Measurements from ENCODE around the gene TTC38. TPM values are rescaled to one million over a fixed set of nuclear protein-coding genes. Genes with fewer than 3 reads are reported as not detected.
"Not testable (repeated sequence)": the region's sequence is repeated elsewhere in the genome, so short reads cannot be mapped to it uniquely, and the experiment has no call there.

Gene TTC38
- total RNA-seq, 2 experiments from 2014 or later: 20.0 to 25.1 TPM

- Mint-ChIP-seq H3K27me3 (ENCODE audit: low read depth) (no peaks in the 10 kb centered on the region), H3K9me3 (ENCODE audit: insufficient read depth) (no peaks in the 10 kb centered on the region), H3K27ac (peak overlapping the region; percentile 7), H3K4me3 (no peak overlapping the region), H3K36me3 (ENCODE audit: low read depth) (peaks cover 66% of the 10 kb centered on the region), H3K4me1 (ENCODE audit: low read depth) (peaks cover 44% of the 10 kb centered on the region)
- no peak for DNase-seq
- ChIA-PET CTCF (interaction anchor here (1.4 kb wide), 1 partner anchor 186 kb away, joined by 5 read pairs; no protein-coding TSS in a partner anchor), POLR2A (no interaction called here)
- no peak for ATAC-seq
Measured at GRCh38 chr22:46303347-46303965, 35.6 kb downstream of the TTC38 start.

- Mint-ChIP-seq H3K27me3 (ENCODE audit: low read depth) (no peaks in the 10 kb centered on the region), H3K36me3 (ENCODE audit: low read depth) (peaks cover 55% of the 10 kb centered on the region), H3K27ac (no peak overlapping the region), H3K9me3 (ENCODE audit: insufficient read depth) (no peaks in the 10 kb centered on the region), H3K4me3 (no peak overlapping the region), H3K4me1 (ENCODE audit: low read depth) (peaks cover 20% of the 10 kb centered on the region)
- DNase-seq (no peak), ATAC-seq (no peak)
- POLR2A ChIA-PET: no interaction called here
- CTCF ChIA-PET: no interaction called here
Measured at GRCh38 chr22:46308283-46308988, 40.6 kb downstream of the TTC38 start.

GRCh38 chr22:46309526-46310085 lies 41.8 kb downstream of the TTC38 start:
- ChIA-PET CTCF (interaction anchor here (1.3 kb wide), 1 partner anchor 188 kb away, joined by 6 read pairs; no protein-coding TSS in a partner anchor), POLR2A (no interaction called here)
- H3K36me3 Mint-ChIP-seq (ENCODE audit: low read depth): peaks cover 55% of the 10 kb centered on the region
- H3K27me3 Mint-ChIP-seq (ENCODE audit: low read depth): no peaks in the 10 kb centered on the region
- H3K4me3 Mint-ChIP-seq: no peak overlapping the region
- ATAC-seq (no peak), DNase-seq (no peak)
- no peaks in the 10 kb centered on the region for H3K9me3 Mint-ChIP-seq (ENCODE audit: insufficient read depth)
- peaks cover 10% of the 10 kb centered on the region for H3K4me1 Mint-ChIP-seq (ENCODE audit: low read depth)
- H3K27ac Mint-ChIP-seq: no peak overlapping the region

- peaks cover 58% of the 10 kb centered on the region for H3K36me3 Mint-ChIP-seq (ENCODE audit: low read depth)
- no peak for DNase-seq
- no peak for ATAC-seq
- H3K27me3 Mint-ChIP-seq (ENCODE audit: low read depth): no peaks in the 10 kb centered on the region
- ChIA-PET CTCF (interaction anchor here (1.3 to 2.3 kb wide), 2 partner anchors 190 to 195 kb away, joined by 3 to 7 read pairs; no protein-coding TSS in a partner anchor), POLR2A (interaction anchor here (0.6 kb wide), 1 partner anchor 308 kb away, joined by 4 read pairs; no protein-coding TSS in a partner anchor)
- no peaks in the 10 kb centered on the region for H3K9me3 Mint-ChIP-seq (ENCODE audit: insufficient read depth)
- H3K27ac Mint-ChIP-seq: no peak overlapping the region
- no peak overlapping the region for H3K4me3 Mint-ChIP-seq
- H3K4me1 Mint-ChIP-seq (ENCODE audit: low read depth): peaks cover 6% of the 10 kb centered on the region
Measured at GRCh38 chr22:46312056-46312455, 44.2 kb downstream of the TTC38 start.

- ATAC-seq; POLR2A ChIA-PET; H3K27me3 Mint-ChIP-seq (ENCODE audit: low read depth); H3K4me1 Mint-ChIP-seq (ENCODE audit: low read depth); H3K9me3 Mint-ChIP-seq (ENCODE audit: insufficient read depth); H3K4me3 Mint-ChIP-seq; DNase-seq; H3K27ac Mint-ChIP-seq: not testable (repeated sequence)
- H3K36me3 Mint-ChIP-seq (ENCODE audit: low read depth): peaks cover 63% of the 10 kb centered on the region
- CTCF ChIA-PET: interaction anchor here (0.9 to 2.3 kb wide), 3 partner anchors 55 to 196 kb away, joined by 3 to 7 read pairs (median 4); no protein-coding TSS in a partner anchor
Measured at GRCh38 chr22:46312848-46313247, 45.0 kb downstream of the TTC38 start.

- H3K4me1 Mint-ChIP-seq (ENCODE audit: low read depth): no peaks in the 10 kb centered on the region
- ChIA-PET POLR2A (no interaction called here), CTCF (interaction anchor here (1.1 to 1.6 kb wide), 4 partner anchors 49 to 310 kb away, joined by 4 to 11 read pairs (median 6); partner anchors contain the start of gene TTC38)
- H3K4me3 Mint-ChIP-seq: no peak overlapping the region
- H3K27ac Mint-ChIP-seq: no peak overlapping the region
- DNase-seq: no peak
- no peak for ATAC-seq
- H3K27me3 Mint-ChIP-seq (ENCODE audit: low read depth): no peaks in the 10 kb centered on the region
- peaks cover 66% of the 10 kb centered on the region for H3K36me3 Mint-ChIP-seq (ENCODE audit: low read depth)
- H3K9me3 Mint-ChIP-seq (ENCODE audit: insufficient read depth): no peaks in the 10 kb centered on the region
Measured at GRCh38 chr22:46315976-46316375, 48.2 kb downstream of the TTC38 start.

GRCh38 chr22:46317646-46318045 lies 49.8 kb downstream of the TTC38 start:
- Mint-ChIP-seq H3K4me1 (ENCODE audit: low read depth) (no peaks in the 10 kb centered on the region), H3K27ac (no peak overlapping the region), H3K9me3 (ENCODE audit: insufficient read depth) (no peaks in the 10 kb centered on the region), H3K27me3 (ENCODE audit: low read depth) (no peaks in the 10 kb centered on the region), H3K36me3 (ENCODE audit: low read depth) (peaks cover 70% of the 10 kb centered on the region), H3K4me3 (no peak overlapping the region)
- ATAC-seq (no peak), DNase-seq (no peak)
- ChIA-PET POLR2A (no interaction called here), CTCF (interaction anchor here (1.5 kb wide), 1 partner anchor 195 kb away, joined by 4 read pairs; no protein-coding TSS in a partner anchor)

GRCh38 chr22:46318576-46318975 lies 50.8 kb downstream of the TTC38 start:
- no peak for ATAC-seq
- H3K36me3 Mint-ChIP-seq (ENCODE audit: low read depth): peaks cover 75% of the 10 kb centered on the region
- H3K4me3 Mint-ChIP-seq: no peak overlapping the region
- ChIA-PET CTCF (interaction anchor here (1.5 kb wide), 1 partner anchor 196 kb away, joined by 4 read pairs; no protein-coding TSS in a partner anchor), POLR2A (no interaction called here)
- H3K27me3 Mint-ChIP-seq (ENCODE audit: low read depth): no peaks in the 10 kb centered on the region
- no peaks in the 10 kb centered on the region for H3K9me3 Mint-ChIP-seq (ENCODE audit: insufficient read depth)
- no peak for DNase-seq
- no peak overlapping the region for H3K27ac Mint-ChIP-seq
- no peaks in the 10 kb centered on the region for H3K4me1 Mint-ChIP-seq (ENCODE audit: low read depth)

GRCh38 chr22:46319319-46319718 lies 51.5 kb downstream of the TTC38 start:
- CTCF ChIA-PET: no interaction called here
- H3K36me3 Mint-ChIP-seq (ENCODE audit: low read depth): peaks cover 76% of the 10 kb centered on the region
- no peak overlapping the region for H3K27ac Mint-ChIP-seq
- H3K27me3 Mint-ChIP-seq (ENCODE audit: low read depth): no peaks in the 10 kb centered on the region
- H3K4me1 Mint-ChIP-seq (ENCODE audit: low read depth): no peaks in the 10 kb centered on the region
- POLR2A ChIA-PET: interaction anchor here (0.6 kb wide), 1 partner anchor 16 kb away, joined by 4 read pairs; the partner anchor contains the start of gene TRMU
- no peak for ATAC-seq
- no peak for DNase-seq
- no peak overlapping the region for H3K4me3 Mint-ChIP-seq
- H3K9me3 Mint-ChIP-seq (ENCODE audit: insufficient read depth): no peaks in the 10 kb centered on the region

GRCh38 chr22:46320166-46320710 lies 52.4 kb downstream of the TTC38 start:
- Mint-ChIP-seq H3K9me3 (ENCODE audit: insufficient read depth) (no peaks in the 10 kb centered on the region), H3K27ac (no peak overlapping the region), H3K36me3 (ENCODE audit: low read depth) (peaks cover 81% of the 10 kb centered on the region), H3K27me3 (ENCODE audit: low read depth) (no peaks in the 10 kb centered on the region), H3K4me1 (ENCODE audit: low read depth) (no peaks in the 10 kb centered on the region), H3K4me3 (no peak overlapping the region)
- DNase-seq: no peak
- ChIA-PET POLR2A (interaction anchor here (0.6 kb wide), 1 partner anchor 16 kb away, joined by 4 read pairs; the partner anchor contains the start of gene TRMU), CTCF (no interaction called here)
- ATAC-seq: no peak

- Mint-ChIP-seq H3K27me3 (ENCODE audit: low read depth) (no peaks in the 10 kb centered on the region), H3K27ac (peak overlapping the region; percentile 34), H3K9me3 (ENCODE audit: insufficient read depth) (no peaks in the 10 kb centered on the region), H3K4me1 (ENCODE audit: low read depth) (no peaks in the 10 kb centered on the region), H3K4me3 (no peak overlapping the region), H3K36me3 (ENCODE audit: low read depth) (peaks cover 82% of the 10 kb centered on the region)
- DNase-seq (no peak), ATAC-seq (no peak)
- POLR2A ChIA-PET: no interaction called here
- CTCF ChIA-PET: interaction anchor here (1.1 kb wide), 1 partner anchor 706 kb away, joined by 3 read pairs; no protein-coding TSS in a partner anchor
Measured at GRCh38 chr22:46320716-46321386, 53.0 kb downstream of the TTC38 start.
